ENCODE results near the gene FICD. TPM values are rescaled to one million over a fixed set of nuclear protein-coding genes. Genes with fewer than 3 reads are reported as not detected.

The FICD gene
- total and polyA plus RNA-seq, 4 donors, result 0.63 to 14.5 (median 5.1) TPM

DNA sequence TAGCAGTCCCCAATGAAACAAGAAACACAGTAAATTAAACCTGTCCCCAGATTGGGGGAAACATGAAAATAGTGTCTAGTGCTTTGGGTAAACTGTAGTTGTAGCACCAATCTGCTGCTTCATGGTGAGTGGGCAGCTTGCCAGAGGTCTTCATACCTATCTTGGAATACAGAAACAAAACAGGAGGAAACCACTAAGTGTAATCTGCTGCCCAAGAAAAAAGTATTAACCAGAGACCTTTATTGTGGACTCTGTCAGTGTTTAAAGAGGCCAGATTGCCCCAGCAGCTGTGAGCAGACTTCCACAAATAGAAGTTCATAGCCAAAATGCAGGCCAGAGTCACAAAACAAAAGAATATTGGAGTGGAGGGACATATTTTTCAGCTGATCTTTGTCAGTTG, 49.6 kb downstream of the FICD start:
- intact Hi-C loops (cut with DNase I), result loop anchor here (5.0 to 10.0 kb wide), 5 partner anchors 53 to 528 kb away; partner anchors contain the start of genes ALKBH2 (in 1 of the 2), CORO1C (in 1 of the 2) and SSH1 (in 1 of the 2)
- H3K36me3 ChIP-seq (ENCODE audit: control insufficient read depth in 1 of 2, insufficient read depth in 2 of 2, low read length in 1 of 2), result peaks cover 0 to 20% of the 10 kb centered on the region in 2 donors
- DNase-seq (no peak), ATAC-seq (ENCODE audit: low FRiP score) (no peak)
- H3K27me3 ChIP-seq (ENCODE audit: control insufficient read depth in 1 of 2, insufficient read depth in 2 of 2, low read length in 1 of 2), result no peaks in the 10 kb centered on the region
- H3K9me3 ChIP-seq (ENCODE audit: control insufficient read depth, low read length), result no peaks in the 10 kb centered on the region
- no peak overlapping the region for H3K4me3 ChIP-seq (ENCODE audit: low read length in 2 of 2)
- H3K27ac ChIP-seq (ENCODE audit: low read depth in 1 of 2, low read length in 2 of 2), result no peak overlapping the region
- H3K4me1 ChIP-seq (ENCODE audit: control insufficient read depth in 1 of 2, insufficient read depth in 2 of 2, low read length in 2 of 2), result peaks cover 0 to 6% of the 10 kb centered on the region in 2 donors

DNA sequence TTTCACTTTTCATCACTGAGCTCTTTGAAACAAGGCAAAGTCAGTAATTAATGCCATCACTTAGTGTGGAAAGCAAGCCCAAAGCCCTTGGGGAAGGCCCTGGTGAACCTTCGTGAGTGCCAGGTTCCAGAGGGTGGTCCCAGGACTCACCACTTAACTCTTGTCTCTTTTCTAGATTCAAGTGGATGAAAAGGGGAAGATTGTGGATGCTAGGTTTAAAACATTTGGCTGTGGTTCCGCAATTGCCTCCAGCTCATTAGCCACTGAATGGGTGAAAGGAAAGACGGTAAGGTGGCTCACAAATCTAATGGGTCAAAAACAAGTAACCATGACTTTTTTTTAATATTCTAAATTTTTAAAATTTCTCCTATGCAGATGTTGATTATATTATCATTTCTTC, 50.1 kb downstream of the FICD start:
- H3K9me3 ChIP-seq (ENCODE audit: control insufficient read depth, low read length), result no peaks in the 10 kb centered on the region
- intact Hi-C loops (cut with DNase I), result loop anchor here (5.0 to 10.0 kb wide), 3 partner anchors 52 to 387 kb away; partner anchors contain the start of gene SSH1 (in 1 of the 2)

DNA sequence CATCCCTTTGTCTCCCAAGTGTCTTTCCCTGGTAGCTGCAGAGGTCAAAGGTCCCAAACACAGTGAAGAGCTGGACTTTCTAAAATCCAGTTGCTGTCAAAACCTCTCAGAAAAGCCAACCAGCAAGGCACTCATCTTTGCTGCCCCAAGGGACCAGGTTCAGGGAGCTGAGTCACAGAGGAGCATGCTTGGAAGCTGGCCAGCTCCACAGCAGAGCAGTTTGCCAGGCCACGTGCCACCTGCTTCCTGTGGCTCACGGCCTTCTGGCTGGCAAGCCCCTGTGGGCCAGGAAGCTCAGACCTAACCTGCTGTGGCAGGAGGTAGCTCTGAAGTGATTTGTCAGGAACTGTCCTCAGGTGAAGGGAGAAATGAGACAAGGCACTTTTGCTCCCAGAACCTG, 50.9 kb downstream of the FICD start:
- ATAC-seq (ENCODE audit: low FRiP score) (no peak), DNase-seq (peak; percentile 83 to 88)
- Histone ChIP-seq H3K4me3 (ENCODE audit: low read length in 2 of 2) (no peak overlapping the region), H3K27me3 (ENCODE audit: control insufficient read depth in 1 of 2, insufficient read depth in 2 of 2, low read length in 1 of 2) (no peaks in the 10 kb centered on the region), H3K27ac (ENCODE audit: low read depth in 1 of 2, low read length in 2 of 2) (peak overlapping the region in 1 of 2 donors; percentile 30), H3K36me3 (ENCODE audit: control insufficient read depth in 1 of 2, insufficient read depth in 2 of 2, low read length in 1 of 2) (peaks cover 0 to 20% of the 10 kb centered on the region in 2 donors), H3K9me3 (ENCODE audit: control insufficient read depth, low read length) (no peaks in the 10 kb centered on the region), H3K4me1 (ENCODE audit: control insufficient read depth in 1 of 2, insufficient read depth in 2 of 2, low read length in 2 of 2) (no peaks in the 10 kb centered on the region)
- intact Hi-C loops (cut with DNase I), result loop anchor here (5.0 to 10.0 kb wide), 3 partner anchors 51 to 386 kb away; partner anchors contain the start of gene SSH1 (in 1 of the 2)
- WGBS, 2 donors, result 0 to 1% methylated on average over 2 of the region's 2 CpGs

More for the DNA sequence above, 50.1 kb downstream of the FICD start:
- Histone ChIP-seq H3K27ac (ENCODE audit: low read depth in 1 of 2, low read length in 2 of 2) (no peak overlapping the region), H3K4me3 (ENCODE audit: low read length in 2 of 2) (no peak overlapping the region), H3K36me3 (ENCODE audit: control insufficient read depth in 1 of 2, insufficient read depth in 2 of 2, low read length in 1 of 2) (peaks cover 0 to 20% of the 10 kb centered on the region in 2 donors), H3K27me3 (ENCODE audit: control insufficient read depth in 1 of 2, insufficient read depth in 2 of 2, low read length in 1 of 2) (no peaks in the 10 kb centered on the region), H3K4me1 (ENCODE audit: control insufficient read depth in 1 of 2, insufficient read depth in 2 of 2, low read length in 2 of 2) (peaks cover 0 to 2% of the 10 kb centered on the region in 2 donors)
- WGBS, 2 donors, result 85 to 86% methylated on average over 3 of the region's 3 CpGs
- no peak for DNase-seq
- no peak for ATAC-seq (ENCODE audit: low FRiP score)

DNA sequence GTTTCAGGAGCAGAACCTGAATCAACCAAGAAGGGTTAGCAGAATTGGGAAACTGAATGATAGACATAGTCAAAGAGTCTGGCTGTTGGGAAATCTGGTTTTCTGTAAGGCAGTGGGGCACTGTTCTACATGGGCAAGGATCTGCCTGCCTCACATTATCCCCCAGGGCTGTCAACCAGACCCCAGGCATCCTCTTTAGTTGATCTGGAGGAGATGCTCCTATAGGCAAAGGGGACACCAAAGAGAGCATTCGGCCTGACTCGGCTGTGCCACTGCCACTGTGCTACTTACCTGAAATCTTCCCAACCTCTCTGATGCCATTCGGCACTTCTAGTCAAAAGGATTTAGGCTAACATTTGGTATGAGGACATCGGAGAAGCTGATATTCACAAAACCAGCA, 51.4 kb downstream of the FICD start:
- Histone ChIP-seq H3K36me3 (ENCODE audit: control insufficient read depth in 1 of 2, insufficient read depth in 2 of 2, low read length in 1 of 2) (peaks cover 0 to 20% of the 10 kb centered on the region in 2 donors), H3K27ac (ENCODE audit: low read depth in 1 of 2, low read length in 2 of 2) (no peak overlapping the region), H3K4me1 (ENCODE audit: control insufficient read depth in 1 of 2, insufficient read depth in 2 of 2, low read length in 2 of 2) (no peaks in the 10 kb centered on the region), H3K4me3 (ENCODE audit: low read length in 2 of 2) (no peak overlapping the region), H3K9me3 (ENCODE audit: control insufficient read depth, low read length) (no peaks in the 10 kb centered on the region), H3K27me3 (ENCODE audit: control insufficient read depth in 1 of 2, insufficient read depth in 2 of 2, low read length in 1 of 2) (no peaks in the 10 kb centered on the region)
- ATAC-seq (ENCODE audit: low FRiP score) (no peak), DNase-seq (no peak)
- intact Hi-C loops (cut with DNase I), result loop anchor here (5.0 to 10.0 kb wide), 3 partner anchors 51 to 386 kb away; partner anchors contain the start of gene SSH1 (in 1 of the 2)
- WGBS, 2 donors, result 92% methylated on average over 4 of the region's 4 CpGs

DNA sequence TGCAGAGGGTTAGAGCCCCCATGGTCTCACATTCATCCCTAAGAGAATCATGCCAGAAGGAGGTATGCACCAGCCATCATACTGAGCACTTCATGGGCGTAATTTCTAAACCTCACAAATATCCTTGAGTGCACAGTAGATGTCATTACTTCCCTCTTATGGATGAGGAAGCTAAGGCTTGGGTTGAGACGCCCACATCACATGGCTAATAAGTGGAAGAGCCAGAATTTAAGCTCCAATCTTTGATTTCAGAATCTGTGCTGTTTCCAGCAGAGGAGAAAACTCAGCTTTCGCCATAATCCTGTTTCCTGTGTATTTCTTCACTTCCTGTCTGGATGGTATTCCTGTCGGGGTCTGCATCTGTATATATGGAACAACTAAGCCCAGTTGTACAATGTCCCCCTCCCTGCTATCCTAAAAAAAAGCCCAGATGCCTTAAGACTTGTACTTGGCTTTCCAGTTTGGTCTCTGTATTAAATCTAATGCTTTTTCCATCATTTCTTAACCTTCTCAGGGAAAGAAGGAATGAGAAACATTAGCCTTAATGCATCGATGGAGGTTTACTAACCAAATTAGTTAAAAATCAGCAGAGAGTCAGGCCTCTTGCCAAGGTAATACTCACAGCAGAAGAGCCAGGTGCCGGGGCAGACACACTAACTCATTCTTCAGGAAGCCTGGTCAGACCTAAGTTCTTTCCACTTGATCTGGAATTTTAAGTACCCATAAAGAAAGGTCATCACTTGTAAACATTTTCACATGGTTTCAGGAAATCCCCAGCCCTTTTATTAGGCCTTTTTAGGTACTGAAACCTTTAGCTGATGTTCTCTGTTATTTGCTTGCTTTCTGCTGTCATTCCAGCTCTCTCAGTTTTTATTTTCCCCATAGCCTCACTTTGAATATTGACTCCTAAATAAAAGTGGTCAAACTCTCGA, 52.6 kb downstream of the FICD start:
- no peak overlapping the region for H3K4me3 ChIP-seq (ENCODE audit: low read length in 2 of 2)
- intact Hi-C loops (cut with DNase I), result loop anchor here (5.0 to 10.0 kb wide), 3 partner anchors 50 to 385 kb away; partner anchors contain the start of gene SSH1 (in 1 of the 2)
- ATAC-seq (ENCODE audit: low FRiP score), result no peak
- no peak for DNase-seq
- H3K36me3 ChIP-seq (ENCODE audit: control insufficient read depth in 1 of 2, insufficient read depth in 2 of 2, low read length in 1 of 2), result peaks cover 0 to 20% of the 10 kb centered on the region in 2 donors
- WGBS, 2 donors, result 81 to 83% methylated on average over 7 of the region's 7 CpGs
- no peaks in the 10 kb centered on the region for H3K4me1 ChIP-seq (ENCODE audit: control insufficient read depth in 1 of 2, insufficient read depth in 2 of 2, low read length in 2 of 2)
- no peak overlapping the region for H3K27ac ChIP-seq (ENCODE audit: low read depth in 1 of 2, low read length in 2 of 2)
- no peaks in the 10 kb centered on the region for H3K9me3 ChIP-seq (ENCODE audit: control insufficient read depth, low read length)
- no peaks in the 10 kb centered on the region for H3K27me3 ChIP-seq (ENCODE audit: control insufficient read depth in 1 of 2, insufficient read depth in 2 of 2, low read length in 1 of 2)

DNA sequence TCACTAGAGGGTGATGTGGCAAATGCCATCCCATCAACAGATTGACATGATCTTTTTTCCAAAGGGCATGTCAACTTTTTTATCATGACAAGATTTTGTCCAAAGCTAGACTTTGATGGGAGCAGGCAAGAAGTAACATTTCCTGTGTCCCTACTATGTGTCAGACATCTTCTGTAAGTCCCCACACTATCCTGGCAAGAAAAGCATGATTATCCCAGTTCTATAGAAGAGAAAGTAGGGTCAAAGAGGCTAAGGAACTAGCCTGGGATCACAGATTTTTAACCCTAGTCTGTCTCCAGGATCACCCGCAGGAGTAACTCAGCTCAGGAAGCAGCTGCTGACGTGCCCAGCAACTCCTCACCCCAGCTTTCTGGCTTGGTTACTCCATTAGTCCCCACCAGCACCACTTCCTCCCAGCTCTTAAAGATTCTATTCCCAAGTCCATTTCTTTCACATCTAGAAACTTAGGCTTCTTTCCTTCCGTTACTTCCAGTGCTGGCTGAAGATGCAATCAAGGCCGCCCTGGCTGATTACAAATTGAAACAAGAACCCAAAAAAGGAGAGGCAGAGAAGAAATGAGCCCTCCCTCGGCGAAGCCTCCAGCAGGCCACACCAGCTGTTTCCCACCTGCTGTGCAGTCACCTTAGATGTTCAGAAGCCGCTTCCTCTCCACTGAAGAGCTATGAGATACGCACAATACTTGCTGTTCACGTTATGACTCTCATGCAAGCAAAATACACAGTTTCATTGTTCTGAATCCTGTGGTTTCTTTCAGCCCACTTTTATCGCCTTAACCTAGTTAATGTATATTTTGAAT, 53.5 kb downstream of the FICD start:
- intact Hi-C loops (cut with DNase I), result loop anchor here (5.0 to 10.0 kb wide), 3 partner anchors 49 to 384 kb away; partner anchors contain the start of gene SSH1 (in 1 of the 2)
- no peaks in the 10 kb centered on the region for H3K9me3 ChIP-seq (ENCODE audit: control insufficient read depth, low read length)
- H3K27me3 ChIP-seq (ENCODE audit: control insufficient read depth in 1 of 2, insufficient read depth in 2 of 2, low read length in 1 of 2), result no peaks in the 10 kb centered on the region
- H3K4me3 ChIP-seq (ENCODE audit: low read length in 2 of 2), result no peak overlapping the region
- H3K27ac ChIP-seq (ENCODE audit: low read depth in 1 of 2, low read length in 2 of 2), result no peak overlapping the region
- ATAC-seq (ENCODE audit: low FRiP score), result no peak
- H3K4me1 ChIP-seq (ENCODE audit: control insufficient read depth in 1 of 2, insufficient read depth in 2 of 2, low read length in 2 of 2), result no peaks in the 10 kb centered on the region
- 83 to 84% methylated on average over 10 of the region's 10 CpGs for WGBS, 2 donors
- DNase-seq, result no peak
- peaks cover 0 to 20% of the 10 kb centered on the region in 2 donors for H3K36me3 ChIP-seq (ENCODE audit: control insufficient read depth in 1 of 2, insufficient read depth in 2 of 2, low read length in 1 of 2)

Other genes starting within 250 kb of the FICD start
- gene CMKLR1, start 176.0 kb upstream of the FICD start, total RNA-seq, result 10 to 100 TPM; 41.9 to 55.4 TPM
- 10 to 100 TPM in 1 of 2 donors, 1 to 10 TPM in 1; 9.1 to 11.6 TPM for gene CMKLR1, start 176.0 kb upstream of the FICD start, polyA plus RNA-seq
- 10 to 100 TPM; 49.3 to 51.3 TPM for gene SART3, start 45.9 kb downstream of the FICD start, total RNA-seq
- gene SART3, start 45.9 kb downstream of the FICD start, polyA plus RNA-seq, result 10 to 100 TPM; 11.5 to 20.6 TPM
- gene ISCU, start 47.3 kb downstream of the FICD start, total RNA-seq, result 100 to 1,000 TPM; 129 to 144 TPM
- gene ISCU, start 47.3 kb downstream of the FICD start, polyA plus RNA-seq, result 100 to 1,000 TPM; 261 to 297 TPM
- 10 to 100 TPM; 14.7 to 21.1 TPM for gene TMEM119, start 82.8 kb downstream of the FICD start, total RNA-seq
- 1 to 10 TPM in 1 of 2 donors, under 1 TPM in 1; 0.26 to 1.4 TPM for gene TMEM119, start 82.8 kb downstream of the FICD start, polyA plus RNA-seq
- 10 to 100 TPM in 1 of 2 donors, 1 to 10 TPM in 1; 8.1 to 13.0 TPM for gene SELPLG, start 118.6 kb downstream of the FICD start, total RNA-seq
- 1 to 10 TPM in 1 of 2 donors, under 1 TPM in 1; 0.87 to 5.4 TPM for gene SELPLG, start 118.6 kb downstream of the FICD start, polyA plus RNA-seq
- gene CORO1C, start 216.2 kb downstream of the FICD start, total RNA-seq, result 100 to 1,000 TPM; 207 to 387 TPM
- 100 to 1,000 TPM in 1 of 2 donors, 10 to 100 TPM in 1; 68.0 to 145 TPM for gene CORO1C, start 216.2 kb downstream of the FICD start, polyA plus RNA-seq